ENCODE measurements around the gene MEGF10.

The MEGF10 gene

GRCh38 chr5:127417528-127417927, 126.9 kb downstream of the MEGF10 start:
- no peak for DNase-seq

- DNase-seq, result no peak
Measured at GRCh38 chr5:127418367-127418766, 127.8 kb downstream of the MEGF10 start.

GRCh38 chr5:127418974-127419682, 128.5 kb downstream of the MEGF10 start:
- no peak for DNase-seq

- no peak for DNase-seq
Measured at GRCh38 chr5:127419683-127420257, 129.2 kb downstream of the MEGF10 start.

- no peak for DNase-seq
Measured at GRCh38 chr5:127420758-127421157, 130.2 kb downstream of the MEGF10 start.

GRCh38 chr5:127421471-127421870, 130.9 kb downstream of the MEGF10 start:
- no peak for DNase-seq

GRCh38 chr5:127423173-127423798, 132.7 kb downstream of the MEGF10 start:
- DNase-seq, result no peak

- DNase-seq, result no peak
Measured at GRCh38 chr5:127425037-127425436, 134.4 kb downstream of the MEGF10 start.

GRCh38 chr5:127425868-127426267, 135.3 kb downstream of the MEGF10 start:
- no peak for DNase-seq

- DNase-seq, result no peak
Measured at GRCh38 chr5:127426661-127427060, 136.1 kb downstream of the MEGF10 start.

- DNase-seq, result no peak
Measured at GRCh38 chr5:127428276-127428675, 137.7 kb downstream of the MEGF10 start.

GRCh38 chr5:127428748-127429147, 138.2 kb downstream of the MEGF10 start:
- no peak for DNase-seq

GRCh38 chr5:127429928-127430327, 139.3 kb downstream of the MEGF10 start:
- DNase-seq, result no peak

- no peak for DNase-seq
Measured at GRCh38 chr5:127430627-127431026, 140.0 kb downstream of the MEGF10 start.

GRCh38 chr5:127431977-127432585, 141.5 kb downstream of the MEGF10 start:
- no peak for DNase-seq

- no peak for DNase-seq
Measured at GRCh38 chr5:127433526-127433925, 142.9 kb downstream of the MEGF10 start.

- no peak for DNase-seq
Measured at GRCh38 chr5:127434588-127434987, 144.0 kb downstream of the MEGF10 start.

GRCh38 chr5:127435821-127436220, 145.2 kb downstream of the MEGF10 start:
- no peak for DNase-seq

GRCh38 chr5:127439644-127440043, 149.0 kb downstream of the MEGF10 start:
- DNase-seq, result no peak

GRCh38 chr5:127440831-127441230, 150.2 kb downstream of the MEGF10 start:
- DNase-seq, result no peak

GRCh38 chr5:127441799-127442484, 151.3 kb downstream of the MEGF10 start:
- DNase-seq, result no peak

- no peak for DNase-seq
Measured at GRCh38 chr5:127444171-127444570, 153.6 kb downstream of the MEGF10 start.

- DNase-seq, result no peak
Measured at GRCh38 chr5:127445328-127445727, 154.7 kb downstream of the MEGF10 start.
